ENCODE data around the gene MASP1.

MASP1 gene

GRCh38 chr3:187186375-187186774 is 105.2 kb downstream of the MASP1 start:
- ATAC-seq: no peak
- Mint-ChIP-seq H3K27ac (no peak overlapping the region), H3K4me1 (no peaks in the 10 kb centered on the region), H3K27me3 (peaks cover 39% of the 10 kb centered on the region), H3K36me3 (ENCODE audit: low read depth) (no peaks in the 10 kb centered on the region), H3K4me3 (no peak overlapping the region), H3K9me3 (no peaks in the 10 kb centered on the region)
- no peak for DNase-seq

- ATAC-seq (no peak), DNase-seq (no peak)
- no peak overlapping the region for H3K4me3 Mint-ChIP-seq
- H3K27me3 Mint-ChIP-seq: peaks cover 34% of the 10 kb centered on the region
- no peaks in the 10 kb centered on the region for H3K9me3 Mint-ChIP-seq
- H3K36me3 Mint-ChIP-seq (ENCODE audit: low read depth): no peaks in the 10 kb centered on the region
- no peak overlapping the region for H3K27ac Mint-ChIP-seq
- no peaks in the 10 kb centered on the region for H3K4me1 Mint-ChIP-seq
These were observed 105.8 kb downstream of the MASP1 start for GRCh38 chr3:187185759-187186158.

Data from activated naive CD8-positive, alpha-beta T cell treated with anti-CD3 and anti-CD28 coated beads, Interleukin-2, amount 50 U/mL, for 24 hours (primary cell).